Left renal cortex interstitium (tissue), 4 donors: Measurements from ENCODE around the gene ENTPD3. TPM values are rescaled to one million over a fixed set of nuclear protein-coding genes. Genes with fewer than 3 reads are reported as not detected.
"Not testable (repeated sequence)": the region's sequence is repeated elsewhere in the genome, so short reads cannot be mapped to it uniquely, and the experiment has no call there.

Experiments
- DNase-seq, 4 donors: peaks; one replicate each; pipeline ENCODE4 v3.0.0-alpha.2; 2013; ENCODE audit warnings: low read depth in 4 of 4, low spot score in 2 of 4, missing footprints in 1 of 4
- polyA plus RNA-seq, 4 donors: library from polyadenylated mRNA; unstranded; fragments of 120-200 nt; gene quantifications; one replicate each; pipeline ENCODE4 v1.2.1, GENCODE V29; 2013; ENCODE audit not compliant: insufficient read length in 4 of 4

Gene ENTPD3
- polyA plus RNA-seq, 4 donors = 2.1 to 3.0 (median 2.4) TPM

GRCh38 chr3:40458473-40458872 lies 71.5 kb downstream of the ENTPD3 start:
- no peak for DNase-seq

DNA sequence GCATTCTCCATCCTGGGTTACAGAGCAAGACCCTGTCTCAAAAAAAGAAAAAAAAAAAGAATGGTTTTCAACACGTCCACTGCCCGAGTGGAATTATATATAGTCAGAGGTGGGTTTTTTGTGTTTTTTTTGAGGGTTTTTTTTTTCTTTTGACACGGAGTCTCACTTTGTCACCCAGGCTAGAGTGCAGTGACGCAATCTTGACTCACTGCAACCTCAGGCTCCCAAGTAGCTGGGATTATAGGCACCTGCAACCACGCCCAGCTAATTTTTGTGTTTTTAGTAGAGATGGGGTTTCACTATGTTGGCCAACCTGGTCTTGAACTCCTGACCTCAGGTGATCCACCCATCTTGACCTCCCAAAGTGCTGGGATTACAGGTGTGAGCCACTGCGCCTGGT lies 73.5 kb downstream of the ENTPD3 start:
- not testable (repeated sequence) for DNase-seq

- no peak for DNase-seq
These were observed 74.2 kb downstream of the ENTPD3 start for GRCh38 chr3:40461161-40461560.

GRCh38 chr3:40462838-40463237 lies 75.9 kb downstream of the ENTPD3 start:
- not testable (repeated sequence) for DNase-seq

DNA sequence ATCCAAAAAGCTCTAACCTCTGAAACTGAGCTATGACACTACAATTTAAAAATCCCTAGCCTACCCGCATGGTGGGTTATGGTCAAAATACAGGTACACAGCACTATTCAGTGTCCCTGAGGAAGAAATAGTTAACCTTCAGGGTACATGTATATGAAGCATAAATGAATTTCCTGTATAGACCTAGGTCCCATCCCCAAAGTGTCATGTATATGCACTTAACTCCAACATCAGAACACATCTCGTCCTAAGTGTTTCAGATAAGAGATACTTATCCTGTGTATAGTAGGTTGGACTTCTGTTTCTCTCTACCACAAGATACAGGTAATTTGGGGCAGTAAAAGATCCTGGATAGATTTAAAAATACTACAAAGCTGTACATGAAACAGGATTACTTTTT lies 76.6 kb downstream of the ENTPD3 start:
- DNase-seq = no peak

DNA sequence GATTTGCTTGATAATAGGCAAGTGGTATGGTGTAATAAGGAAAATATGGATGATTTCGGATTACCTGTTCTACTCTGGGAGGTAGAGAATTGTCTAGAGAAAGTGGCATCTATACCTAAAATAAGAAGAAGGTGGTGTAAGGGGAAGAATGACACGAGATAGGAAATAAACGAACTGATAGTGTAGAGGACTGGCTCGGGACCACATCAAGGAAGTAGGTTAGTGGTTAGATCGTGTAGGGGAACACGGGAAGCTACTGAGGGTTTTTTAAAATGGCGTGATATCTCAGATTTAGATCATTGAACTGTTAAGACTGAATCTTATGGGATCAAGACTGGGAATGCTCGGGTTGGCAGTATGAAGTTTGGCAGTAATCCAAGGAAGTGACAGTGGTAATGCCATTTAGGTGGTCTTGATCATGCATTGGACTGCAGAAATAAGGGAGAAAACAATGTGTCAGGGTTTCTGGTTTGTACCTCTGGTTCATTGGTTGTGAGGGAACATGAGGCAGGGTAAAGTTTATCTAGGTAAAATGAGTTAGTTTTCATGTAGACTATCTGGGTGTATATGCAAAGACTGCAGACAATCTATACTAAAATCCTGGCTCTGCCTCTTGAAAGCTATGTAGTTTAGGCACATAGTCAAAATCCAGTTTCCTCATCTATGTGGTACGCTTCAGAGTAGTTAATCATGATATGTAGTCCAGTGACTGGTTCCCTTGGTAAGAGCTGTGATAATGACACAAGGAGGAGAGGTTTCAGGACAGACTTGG lies 77.5 kb downstream of the ENTPD3 start:
- DNase-seq = no peak

GRCh38 chr3:40465111-40465407 lies 78.1 kb downstream of the ENTPD3 start:
- no peak for DNase-seq

DNA sequence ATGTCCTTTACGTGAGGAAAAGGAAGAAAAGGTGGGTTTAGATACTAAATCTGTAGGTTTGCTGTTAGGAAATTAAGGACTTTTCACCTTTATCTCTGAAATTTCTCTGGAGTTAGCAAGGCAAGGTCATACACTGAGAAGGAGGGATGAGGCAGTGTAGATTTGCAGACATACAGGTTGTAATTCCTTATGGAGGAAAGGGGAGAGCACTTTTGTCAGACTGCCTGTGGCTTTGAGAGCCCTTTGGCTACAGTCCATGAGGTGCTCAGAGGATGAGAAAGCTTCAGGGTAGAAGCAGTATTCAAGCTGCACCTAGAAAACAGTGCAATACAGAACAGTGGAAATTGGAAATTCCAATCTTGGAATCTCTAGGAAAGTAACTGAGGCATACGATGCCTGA lies 78.5 kb downstream of the ENTPD3 start:
- no peak for DNase-seq

DNA sequence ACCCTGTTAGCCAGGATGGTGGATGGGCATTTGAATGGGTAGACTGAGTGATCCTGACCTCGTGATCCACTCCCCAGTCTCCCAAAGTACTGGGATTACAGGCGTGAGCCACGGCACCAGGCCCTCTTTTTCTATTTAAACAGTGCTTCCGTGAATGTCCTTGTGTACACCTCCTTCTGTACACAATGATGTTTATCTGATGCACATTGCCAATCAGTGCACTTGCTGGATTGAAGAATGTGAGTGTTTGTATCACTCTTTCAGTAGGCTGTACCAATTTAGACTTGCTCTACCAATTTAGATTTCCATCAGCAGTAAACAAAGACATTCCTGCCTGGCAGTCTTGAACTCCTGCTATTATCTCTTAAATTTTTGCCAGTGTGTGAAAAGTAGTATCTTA lies 81.0 kb downstream of the ENTPD3 start:
- DNase-seq = no peak

GRCh38 chr3:40470701-40471100 lies 83.7 kb downstream of the ENTPD3 start:
- DNase-seq = no peak

GRCh38 chr3:40476478-40477470 lies 89.8 kb downstream of the ENTPD3 start, which contains the start of gene ZNF619:
Gene ZNF619 (plus strand): TSS chr3:40477122. CDS start chr3:40477980, 858 bp downstream.
- peak; percentile 44 to 64 (median 54) for DNase-seq

- DNase-seq = no peak
These were observed 90.7 kb downstream of the ENTPD3 start for GRCh38 chr3:40477666-40478065.

Other genes starting within 250 kb of the ENTPD3 start
- 100 to 1,000 TPM; 113 to 130 (median 120) TPM for gene EIF1B, start 77.5 kb upstream of the ENTPD3 start, polyA plus RNA-seq
- 1,000 to 10,000 TPM; 1,587 to 1,939 (median 1,735) TPM for gene RPL14, start 70.2 kb downstream of the ENTPD3 start, polyA plus RNA-seq
- gene ZNF619, start 89.9 kb downstream of the ENTPD3 start, polyA plus RNA-seq = 1 to 10 TPM; 5.3 to 9.0 (median 8.0) TPM
- gene ZNF620, start 118.9 kb downstream of the ENTPD3 start, polyA plus RNA-seq = 10 to 100 TPM in 2 of 4 donors, 1 to 10 TPM in 2; 8.6 to 13.5 (median 9.8) TPM
- 10 to 100 TPM; 20.9 to 37.6 (median 27.7) TPM for gene ZNF621, start 137.8 kb downstream of the ENTPD3 start, polyA plus RNA-seq